ENCODE measurements around the gene GAL3ST1.

GRCh38 chr22:30591191-30591587 is 16.7 kb upstream of the GAL3ST1 start:
- TF ChIP-seq CTCF (conservative IDR thresholded peaks at IDR 0.05; ENCODE audit: low read length) (no peak), EZH2phosphoT487 (IDR thresholded peaks at IDR 0.05; ENCODE audit: borderline replicate concordance, low read depth, low read length) (no peak)
